ENCODE results near the gene GPR141.

DNA sequence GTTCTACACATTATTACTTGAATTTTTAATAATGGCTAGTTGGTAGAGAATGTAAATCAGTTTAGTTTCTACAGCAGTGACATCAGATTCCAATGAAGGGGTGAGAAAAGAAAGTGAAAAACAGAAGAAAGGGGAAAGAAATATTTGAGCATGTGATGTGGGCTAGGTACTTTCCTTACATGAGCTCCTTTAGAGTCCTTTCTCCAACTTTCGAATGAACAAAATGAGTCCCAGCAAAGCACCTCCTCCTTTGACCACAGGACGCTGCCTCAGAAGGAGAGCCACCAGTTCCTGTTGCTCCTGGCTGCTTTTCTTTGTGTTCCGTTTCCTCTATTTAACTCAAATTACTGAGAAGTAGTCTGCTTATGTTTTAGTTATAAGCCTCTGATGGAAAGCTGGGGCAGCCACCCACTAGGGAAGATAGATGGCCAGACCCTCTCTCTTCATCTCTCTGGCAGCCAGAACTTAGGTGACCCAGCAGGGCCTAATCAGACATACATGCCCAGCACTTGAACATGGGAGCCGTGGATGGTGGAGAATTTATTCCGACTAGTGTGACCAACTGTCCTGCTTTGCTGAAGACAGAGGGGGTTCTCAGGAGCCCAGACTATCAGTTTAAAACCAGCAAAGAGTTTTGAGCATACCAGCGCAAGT lies 82.4 kb downstream of the GPR141 start:
- no peak for TF ChIP-seq CTCF (IDR thresholded peaks at IDR 0.05)
- no peak for TF ChIP-seq POLR2A (IDR thresholded peaks at IDR 0.05; ENCODE audit: low read depth)
- TF ChIP-seq POLR2AphosphoS5 (IDR thresholded peaks at IDR 0.05) = no peak
- TF ChIP-seq EP300 (IDR thresholded peaks at IDR 0.05) = no peak
